ENCODE measurements around the gene HIVEP3.

GRCh38 chr1:41562328-41562727 is 356.4 kb downstream of the HIVEP3 start:
- TF ChIP-seq POLR2A (IDR thresholded peaks at IDR 0.05; ENCODE audit: low read depth, low read length) (no peak), POLR2AphosphoS5 (IDR thresholded peaks at IDR 0.05; ENCODE audit: low read depth, low read length) (no peak), TAF1 (IDR thresholded peaks at IDR 0.05; ENCODE audit: low read depth, low read length) (no peak), SPI1 (IDR thresholded peaks at IDR 0.05; ENCODE audit: low read depth, low read length) (no peak), PAX5 (IDR thresholded peaks at IDR 0.05; ENCODE audit: insufficient read depth, low read length, severe bottlenecking) (no peak), POU2F2 (IDR thresholded peaks at IDR 0.05; ENCODE audit: low read depth, low read length) (no peak)

Data from GM12891 (cell line).